ENCODE measurements around the gene NIT1. TPM values are rescaled to one million over a fixed set of nuclear protein-coding genes. Genes with fewer than 3 reads are reported as not detected.

NIT1 gene
- total and polyA plus RNA-seq, 9 of the 15 experiments (the other 6 are each of a cell fraction or from before 2014, with no cell fraction given), result 18.4 to 76.0 (median 33.7) TPM

GRCh38 chr1:161159087-161159912, 41.4 kb downstream of the NIT1 start, which contains the start of gene USP21 (continued):
- peak; percentile 34; the same call in 1 of the 2 replicates for TF ChIP-seq GMEB1 (CRISPR knock-in tag; IDR thresholded peaks at IDR 0.05)
- TF ChIP-seq RAD21 (CRISPR knock-in tag; conservative IDR thresholded peaks at IDR 0.05 in 1 of 2, IDR thresholded peaks at IDR 0.05 in 1 of 2), result no peak
- TF ChIP-seq ZNF717 (CRISPR knock-in tag; IDR thresholded peaks at IDR 0.05), result no peak
- TF ChIP-seq ZNF592 (IDR thresholded peaks at IDR 0.05), result 0 out of 2 replicates have a peak, but pooled peaks have one; percentile 61
- TF ChIP-seq ZBED1 (IDR thresholded peaks at IDR 0.05), result no peak
- TF ChIP-seq MEF2A (IDR thresholded peaks at IDR 0.05; ENCODE audit: control insufficient read depth, low read depth, low read length), result no peak
- TF ChIP-seq NCOA1 (IDR thresholded peaks at IDR 0.05; ENCODE audit: low read depth), result no peak
- no peak for TF ChIP-seq FUS (optimal IDR thresholded peaks at IDR 0.05; ENCODE audit: low read depth, low read length)
- no peak for TF ChIP-seq ZBTB1 (CRISPR knock-in tag; IDR thresholded peaks at IDR 0.05; ENCODE audit: borderline replicate concordance, low read depth)
- peak; percentile 54; the same call in 1 of the 2 replicates for TF ChIP-seq HBP1 (CRISPR knock-in tag; IDR thresholded peaks at IDR 0.05)
- TF ChIP-seq ZNF165 (CRISPR knock-in tag; IDR thresholded peaks at IDR 0.05; ENCODE audit: borderline replicate concordance), result no peak
- no peak for TF ChIP-seq STAT5B (CRISPR knock-in tag; IDR thresholded peaks at IDR 0.05)
- no peak for TF ChIP-seq GABPB2 (CRISPR knock-in tag; conservative IDR thresholded peaks at IDR 0.05)
- TF ChIP-seq KHSRP (IDR thresholded peaks at IDR 0.05), result no peak
- no peak for TF ChIP-seq TFAM (CRISPR knock-in tag; conservative IDR thresholded peaks at IDR 0.05)
- no peak; the same call in 1 of the 2 replicates for TF ChIP-seq ILF3 (IDR thresholded peaks at IDR 0.05; ENCODE audit: borderline replicate concordance)
- TF ChIP-seq ZNF277 (CRISPR knock-in tag; IDR thresholded peaks at IDR 0.05; ENCODE audit: borderline replicate concordance), result no peak
- no peak for TF ChIP-seq YBX1 (IDR thresholded peaks at IDR 0.05)
- TF ChIP-seq SRSF1 (IDR thresholded peaks at IDR 0.05; ENCODE audit: low read depth, low read length), result no peak
- no peak for TF ChIP-seq ADNP (tag; IDR thresholded peaks at IDR 0.05)

All from K562 (cell line).